DMS 273 (cell line): ENCODE data around the gene BSN.
"Not testable (repeated sequence)": the region's sequence is repeated elsewhere in the genome, so short reads cannot be mapped to it uniquely, and the experiment has no call there.

Source experiments
- DNase-seq: peaks from one replicate; lab custom pipeline; 2025; ENCODE audit not compliant: unreplicated experiment; lab: John Stamatoyannopoulos, UW

BSN gene

DNA sequence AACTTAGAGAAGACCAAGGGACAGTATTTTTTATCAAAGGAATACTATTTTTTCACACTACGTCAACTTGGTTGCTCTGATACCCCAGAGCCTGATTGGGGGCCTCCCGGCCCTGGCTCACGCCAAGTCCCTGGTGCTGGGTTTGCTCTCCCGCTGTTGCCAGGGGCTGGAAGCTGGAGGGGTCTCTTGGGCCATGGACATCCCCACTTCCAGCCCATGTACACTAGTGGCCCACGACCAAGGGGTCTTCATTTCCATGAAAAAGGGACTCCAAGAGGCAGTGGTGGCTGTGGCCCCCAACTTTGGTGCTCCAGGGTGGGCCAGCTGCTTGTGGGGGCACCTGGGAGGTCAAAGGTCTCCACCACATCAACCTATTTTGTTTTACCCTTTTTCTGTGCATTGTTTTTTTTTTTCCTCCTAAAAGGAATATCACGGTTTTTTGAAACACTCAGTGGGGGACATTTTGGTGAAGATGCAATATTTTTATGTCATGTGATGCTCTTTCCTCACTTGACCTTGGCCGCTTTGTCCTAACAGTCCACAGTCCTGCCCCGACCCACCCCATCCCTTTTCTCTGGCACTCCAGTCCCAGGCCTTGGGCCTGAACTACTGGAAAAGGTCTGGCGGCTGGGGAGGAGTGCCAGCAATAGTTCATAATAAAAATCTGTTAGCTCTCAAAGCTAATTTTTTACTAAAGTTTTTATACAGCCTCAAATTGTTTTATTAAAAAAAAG lies 20.3 kb upstream of the BSN start:
- DNase-seq = no peak

- peak; percentile 15 for DNase-seq
Measured at GRCh38 chr3:49534581-49535441, 19.5 kb upstream of the BSN start.

DNA sequence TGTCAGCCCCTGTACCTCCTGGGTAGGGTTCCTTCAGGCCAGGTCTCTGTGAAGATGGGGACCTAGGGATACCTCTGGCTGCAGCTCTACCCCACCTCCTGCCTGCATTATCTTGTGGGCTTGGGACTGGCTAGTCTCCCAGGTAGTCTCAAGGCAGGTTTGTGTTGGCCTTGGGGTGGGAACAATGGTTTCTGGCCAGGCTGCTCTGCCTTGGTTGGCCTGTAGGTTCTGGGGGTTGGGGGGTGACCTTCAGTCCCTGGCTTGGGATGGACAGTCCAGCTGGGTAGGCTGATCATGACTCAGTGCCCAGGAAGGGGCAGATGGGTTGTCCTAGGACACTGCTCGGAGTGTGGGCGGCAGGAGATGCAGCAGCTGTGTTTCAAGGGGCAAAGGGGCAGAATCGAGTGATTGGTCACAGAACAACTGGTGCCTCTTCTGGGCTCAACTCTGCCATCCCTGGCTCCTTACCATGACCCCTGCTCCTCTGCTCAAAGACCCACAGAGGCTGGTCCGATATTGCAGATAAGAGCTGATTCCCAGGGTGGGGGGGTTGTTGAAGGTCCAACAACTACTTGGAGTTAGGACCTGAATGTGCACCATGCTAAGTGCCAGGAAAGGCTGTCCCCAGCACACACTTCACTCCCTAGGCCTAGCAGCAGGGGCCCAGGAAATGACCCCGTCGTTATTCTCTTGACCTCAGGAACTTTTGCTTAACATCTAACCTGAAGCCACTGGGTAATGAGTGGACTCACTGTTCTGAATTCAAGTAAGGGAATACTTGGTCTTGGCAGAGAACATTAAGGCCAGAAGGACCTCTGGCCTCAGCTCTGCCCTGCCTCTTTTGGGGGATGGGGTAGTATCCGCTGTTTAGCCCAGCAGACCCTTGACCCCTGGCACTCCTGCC lies 18.1 kb upstream of the BSN start:
- no peak for DNase-seq

DNA sequence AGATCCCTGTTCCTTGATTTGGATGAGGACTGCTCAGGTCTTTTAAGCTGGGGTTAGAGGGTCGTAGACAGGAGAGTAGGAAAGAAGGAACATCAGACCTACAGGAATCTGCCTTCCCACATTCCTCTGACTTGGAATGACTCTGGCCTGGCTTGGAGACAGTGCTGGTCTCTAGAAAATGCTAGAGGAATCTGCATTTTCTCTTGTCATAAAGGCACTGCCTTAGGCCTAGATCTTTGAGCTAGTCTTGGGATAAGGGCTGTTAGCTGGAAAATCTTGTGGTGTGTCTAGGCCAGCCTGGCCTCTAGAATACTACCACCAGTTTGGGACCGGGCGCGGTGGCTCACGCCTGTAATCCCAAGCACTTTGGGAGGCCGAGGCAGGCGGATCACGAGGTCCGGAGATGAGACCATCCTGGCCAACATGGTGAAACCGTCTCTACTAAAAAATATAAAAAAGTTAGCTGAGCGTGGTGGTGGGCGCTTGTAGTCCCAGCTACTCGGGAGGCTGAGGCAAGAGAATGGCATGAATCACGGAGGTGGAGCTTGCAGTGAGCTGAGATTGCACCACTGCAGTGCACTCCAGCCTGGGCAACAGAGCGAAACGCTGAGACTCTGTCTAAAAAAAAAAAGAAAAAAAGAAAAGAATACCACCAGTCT lies 17.3 kb upstream of the BSN start:
- no peak for DNase-seq

DNA sequence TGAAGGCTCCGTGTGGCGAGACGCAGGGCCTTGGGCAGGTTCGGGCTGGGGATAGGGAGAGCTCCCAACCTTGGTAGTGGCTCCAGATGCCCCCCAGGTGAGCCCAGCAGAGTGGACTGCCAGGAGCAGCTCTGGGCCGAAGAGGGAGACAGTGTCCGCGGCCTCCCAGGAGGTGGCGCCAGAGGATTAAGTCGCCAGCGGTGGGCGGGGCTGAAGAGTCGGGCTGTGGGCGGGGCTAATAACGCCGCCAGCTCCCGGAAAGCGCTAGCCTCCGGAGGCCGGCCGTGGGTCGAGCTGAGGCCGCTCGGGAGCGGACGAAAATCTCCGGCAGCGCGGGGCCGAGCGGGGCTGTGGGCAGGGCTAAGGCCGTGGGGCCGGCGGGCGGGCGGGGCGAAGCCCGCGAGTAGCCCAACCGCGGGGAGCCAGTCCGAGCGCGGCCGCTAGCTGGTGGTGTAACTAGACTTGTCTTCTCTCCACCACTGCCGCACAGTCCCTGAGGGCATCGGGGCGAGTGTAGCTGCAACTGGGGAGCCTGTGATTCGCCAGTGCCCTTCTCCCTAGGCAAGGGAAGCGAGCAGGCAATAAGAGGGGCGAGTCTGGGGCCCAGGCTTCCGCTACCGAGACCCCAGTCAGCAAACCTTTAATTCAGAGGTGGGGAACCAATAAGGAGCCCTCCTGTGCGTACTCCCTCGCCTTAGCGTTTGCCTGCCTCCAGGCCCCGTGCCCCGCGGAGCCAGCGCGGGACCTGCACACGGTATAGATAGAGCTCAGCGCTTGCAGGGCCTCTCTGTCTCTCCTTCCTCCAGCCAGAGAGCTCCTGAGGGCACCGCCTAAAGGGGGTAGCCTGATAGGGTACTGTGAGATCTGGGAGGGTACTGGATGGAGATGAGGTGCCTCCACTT lies 14.4 kb upstream of the BSN start:
- peak; percentile 93 for DNase-seq

DNA sequence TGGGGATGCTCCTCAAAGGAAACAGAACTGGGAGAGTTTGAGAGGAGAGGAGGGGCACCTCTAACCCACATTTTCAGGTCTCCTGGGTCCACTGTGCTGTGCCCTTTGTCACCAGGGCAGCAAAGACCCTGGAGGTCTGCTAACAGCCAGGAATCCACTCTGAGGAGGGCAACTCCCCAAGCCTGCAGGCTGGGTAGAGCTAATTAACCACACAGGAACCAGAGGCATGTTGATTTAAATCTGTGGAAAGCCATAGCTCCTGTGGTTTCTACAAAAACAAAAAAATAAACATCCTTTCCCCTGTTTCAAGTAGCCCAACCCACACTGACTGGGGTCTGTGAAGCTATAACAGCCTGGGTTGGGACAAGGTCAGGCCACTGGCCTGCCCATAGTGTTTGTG lies 2.2 kb upstream of the BSN start:
- DNase-seq = no peak

GRCh38 chr3:49553324-49553691 lies 969 bp upstream of the BSN start:
- no peak for DNase-seq

- DNase-seq = peak; percentile 75
Measured at GRCh38 chr3:49554633-49555265, 472 bp downstream of the BSN start.

GRCh38 chr3:49556500-49557275 lies 2.4 kb downstream of the BSN start:
- DNase-seq = no peak

- DNase-seq = no peak
Measured at GRCh38 chr3:49563040-49563578, 8.8 kb downstream of the BSN start.

GRCh38 chr3:49563766-49564165 lies 9.5 kb downstream of the BSN start:
- no peak for DNase-seq

GRCh38 chr3:49566312-49566711 lies 12.0 kb downstream of the BSN start:
- no peak for DNase-seq

- no peak for DNase-seq
Measured at GRCh38 chr3:49567406-49567805, 13.1 kb downstream of the BSN start.

GRCh38 chr3:49568965-49569364 lies 14.7 kb downstream of the BSN start:
- no peak for DNase-seq

DNA sequence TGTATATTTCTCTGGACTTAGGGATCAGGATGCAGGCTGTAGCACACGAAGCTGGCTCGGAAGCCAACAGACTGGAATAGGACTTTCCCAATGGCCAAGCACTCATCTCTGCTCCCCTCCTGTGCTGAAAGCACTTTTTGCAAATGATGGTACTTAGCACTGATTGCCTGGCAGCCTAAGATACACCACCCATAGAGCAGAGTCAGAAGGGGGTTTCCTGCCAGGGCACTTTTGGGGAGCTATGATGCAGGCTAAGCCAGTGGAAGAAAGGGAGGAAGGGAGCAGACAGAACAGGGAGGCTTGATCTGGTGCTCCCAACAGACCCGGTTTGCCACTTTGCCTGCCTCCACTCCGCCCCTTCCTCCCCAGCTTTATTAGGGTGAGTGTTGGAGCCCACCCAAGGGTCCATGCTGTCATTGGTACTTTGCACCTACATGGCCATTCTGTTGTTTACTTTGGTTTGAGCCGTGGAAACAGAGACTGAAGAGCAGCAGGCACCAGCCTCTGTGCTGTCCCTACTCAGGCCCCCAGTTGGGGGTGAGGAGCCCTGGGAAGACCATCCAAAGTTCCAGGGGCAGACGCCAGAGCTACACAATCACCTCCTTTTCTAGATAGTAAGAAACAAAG lies 15.9 kb downstream of the BSN start:
- no peak for DNase-seq

DNA sequence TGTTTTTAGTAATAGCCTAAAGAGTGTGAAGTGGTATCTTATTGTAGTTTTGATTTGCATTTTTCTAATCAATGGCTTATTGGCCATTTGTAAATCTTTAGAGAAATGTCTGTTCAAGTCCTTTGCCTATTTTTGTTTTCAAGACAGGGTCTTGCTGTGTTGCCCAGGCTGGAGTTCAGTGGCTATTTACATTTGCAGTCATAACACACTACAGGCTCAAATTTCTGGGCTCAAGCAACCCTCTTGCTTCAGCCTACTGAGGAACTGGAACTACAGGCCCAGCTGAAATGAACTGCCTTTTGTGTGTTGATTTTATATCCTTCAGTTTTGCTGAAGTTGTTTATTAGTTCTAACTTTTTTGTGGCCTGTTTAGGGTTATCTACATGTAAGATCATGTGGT lies 27.9 kb downstream of the BSN start:
- DNase-seq = no peak

- DNase-seq = not testable (repeated sequence)
Measured at GRCh38 chr3:49585261-49585755, 31.0 kb downstream of the BSN start.

DNA sequence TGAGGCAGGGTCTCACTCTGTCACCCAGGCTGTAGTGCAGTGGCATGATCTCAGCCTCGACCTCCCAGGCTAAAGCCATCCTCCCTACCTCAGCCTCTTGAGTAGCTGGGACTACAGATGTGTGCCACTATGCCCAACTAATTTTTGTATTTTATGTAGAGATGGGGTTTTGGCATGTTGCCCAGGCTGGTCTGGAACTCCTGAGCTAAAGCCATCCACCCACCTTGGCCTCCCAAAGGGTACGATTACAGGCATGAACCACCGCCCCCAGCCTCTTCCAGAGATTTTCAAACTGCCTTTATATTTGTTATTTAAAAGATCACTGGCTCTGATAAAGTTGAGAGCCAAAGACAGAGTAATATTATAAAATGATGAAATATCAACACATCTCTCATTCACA lies 37.3 kb downstream of the BSN start:
- peak; percentile 34 for DNase-seq
